Fibroblast of skin of right quadriceps (primary cell): Measurements from ENCODE around the gene SELE.

Source experiments
- DNase-seq: peaks from one replicate; pipeline ENCODE4 v3.0.0-alpha.2; 2013

SELE gene

GRCh38 chr1:169733924-169734323 lies at the start of gene SELE:
SELE (minus strand) TSS chr1:169734079; CDS start chr1:169733612, 467 bp downstream.
- no peak for DNase-seq

- no peak for DNase-seq
These were observed 48.7 kb upstream of the SELE start for GRCh38 chr1:169782596-169782995.

GRCh38 chr1:169779970-169780369 lies 46.1 kb upstream of the SELE start:
- DNase-seq, result no peak

- DNase-seq, result no peak
These were observed 45.3 kb upstream of the SELE start for GRCh38 chr1:169779150-169779549.

- no peak for DNase-seq
These were observed 42.6 kb upstream of the SELE start for GRCh38 chr1:169776440-169776839.

- DNase-seq, result no peak
These were observed 34.3 kb upstream of the SELE start for GRCh38 chr1:169768161-169768560.

GRCh38 chr1:169765580-169766331 lies 31.9 kb upstream of the SELE start:
- no peak for DNase-seq

GRCh38 chr1:169764919-169765318 lies 31.0 kb upstream of the SELE start:
- DNase-seq, result no peak

- DNase-seq, result no peak
These were observed 28.8 kb upstream of the SELE start for GRCh38 chr1:169762699-169763098.

- DNase-seq, result no peak
These were observed 25.2 kb upstream of the SELE start for GRCh38 chr1:169759038-169759437.

GRCh38 chr1:169753549-169753948 lies 19.7 kb upstream of the SELE start:
- DNase-seq, result no peak

- no peak for DNase-seq
These were observed 16.2 kb upstream of the SELE start for GRCh38 chr1:169750041-169750440.

- DNase-seq, result no peak
These were observed 12.7 kb upstream of the SELE start for GRCh38 chr1:169746550-169746949.

GRCh38 chr1:169745015-169745861 lies 11.4 kb upstream of the SELE start:
- peak; percentile 23 for DNase-seq

- DNase-seq, result peak; percentile 78
These were observed 8.0 kb upstream of the SELE start for GRCh38 chr1:169741666-169742394.

GRCh38 chr1:169739980-169740379 lies 6.1 kb upstream of the SELE start:
- DNase-seq, result no peak

- no peak for DNase-seq
These were observed 2.4 kb downstream of the SELE start for GRCh38 chr1:169731446-169731845.

GRCh38 chr1:169729991-169730390 lies 3.9 kb downstream of the SELE start:
- DNase-seq, result no peak

- DNase-seq, result no peak
These were observed 6.6 kb downstream of the SELE start for GRCh38 chr1:169727307-169727706.

GRCh38 chr1:169726851-169727250 lies 7.0 kb downstream of the SELE start:
- no peak for DNase-seq

GRCh38 chr1:169725930-169726329 lies 7.9 kb downstream of the SELE start:
- DNase-seq, result no peak

GRCh38 chr1:169724168-169724567 lies 9.7 kb downstream of the SELE start:
- DNase-seq, result no peak

GRCh38 chr1:169723763-169724162 lies 10.1 kb downstream of the SELE start:
- DNase-seq, result no peak

GRCh38 chr1:169722779-169723178 lies 11.1 kb downstream of the SELE start:
- DNase-seq, result no peak
